Fibroblast of lung (primary cell): Measurements from ENCODE around the gene NAB2. TPM values are rescaled to one million over a fixed set of nuclear protein-coding genes. Genes with fewer than 3 reads are reported as not detected.

Experiments
- DNase-seq, 2 donors: peaks; one replicate each; pipeline versions ENCODE4 v3.0.0 to v3.0.0-alpha.2; 2010; ENCODE audit warnings: low read depth in 2 of 2
- H2AFZ ChIP-seq: 2 replicates; pipeline ENCODE4 v1.5.1; 2012; ENCODE audit warnings: low read length, control low read depth, inconsistent platforms
- H3K27ac ChIP-seq: 2 replicates; pipeline ENCODE4 v1.5.1; 2011; ENCODE audit warnings: low read length, control low read depth; ENCODE audit not compliant: insufficient read depth
- H3K27me3 ChIP-seq: 2 replicates; pipeline ENCODE4 v1.5.1; 2011; ENCODE audit warnings: mild to moderate bottlenecking, low read length; ENCODE audit not compliant: control insufficient read depth, insufficient read depth
- H3K36me3 ChIP-seq: 2 replicates; pipeline ENCODE4 v1.5.1; 2011; ENCODE audit warnings: low read length; ENCODE audit not compliant: control insufficient read depth, insufficient read depth
- H3K4me1 ChIP-seq: 2 replicates; pipeline ENCODE4 v1.5.1; 2011; ENCODE audit warnings: low read length; ENCODE audit not compliant: control insufficient read depth, insufficient read depth; ENCODE audit errors: extremely low read depth
- H3K4me2 ChIP-seq: 2 replicates; pipeline ENCODE4 v1.5.1; 2011; ENCODE audit warnings: low read length, control low read depth; ENCODE audit not compliant: insufficient read depth; ENCODE audit errors: extremely low read depth
- H3K4me3 ChIP-seq, 4 experiments: fragments of 200-600 bp in 1 of 4; sonication (generic) in 1 of 4; replicated peaks in 1 of 4; 2 replicates each; pipeline ENCODE4 v1.5.1; 2011 to 2016; ENCODE audit warnings: low read length in 4 of 4, low read depth in 3 of 4, mild to moderate bottlenecking in 3 of 4, control low read depth in 2 of 4, inconsistent platforms in 1 of 4, mixed read lengths in 1 of 4; ENCODE audit not compliant: insufficient read depth in 1 of 4; ENCODE audit errors: control extremely low read depth in 1 of 4
- H3K79me2 ChIP-seq: 2 replicates; pipeline ENCODE4 v1.5.1; 2012; ENCODE audit warnings: mild to moderate bottlenecking, low read length, inconsistent platforms; ENCODE audit not compliant: control insufficient read depth, insufficient read depth
- H3K9ac ChIP-seq: 2 replicates; pipeline ENCODE4 v1.5.1; 2011; ENCODE audit warnings: mild to moderate bottlenecking, low read length, control low read depth; ENCODE audit not compliant: insufficient read depth
- H3K9me3 ChIP-seq: 2 replicates; pipeline ENCODE4 v1.5.1; 2012; ENCODE audit warnings: low read depth, low read length; ENCODE audit not compliant: control insufficient read depth, insufficient read depth
- H4K20me1 ChIP-seq: 2 replicates; pipeline ENCODE4 v1.5.1; 2011; ENCODE audit warnings: low read length; ENCODE audit not compliant: control insufficient read depth, insufficient read depth; ENCODE audit errors: extremely low read depth
- EZH2 ChIP-seq: IDR thresholded peaks from 2 replicates; pipeline ENCODE4 v1.5.1; 2012; ENCODE audit warnings: low read length, control low read depth, mild to moderate bottlenecking; ENCODE audit errors: missing control alignments
- polyA plus RNA-seq, 2 donors: library from polyadenylated mRNA; depleted of rRNA in 1 of 2; stranded (reverse) in 1 of 2; unstranded in 1 of 2; fragments of >200 nt; gene quantifications; 2 replicates each; pipeline ENCODE4 v1.2.1, GENCODE V29; 2011 to 2012; ENCODE audit warnings: missing spikeins in 1 of 2
- total RNA-seq: library from RNA; depleted of rRNA; stranded (reverse); fragments of >200 nt; gene quantifications from 2 replicates; pipeline ENCODE4 v1.2.1, GENCODE V29; 2014
- TF ChIP-seq, protein P1 (sequence below), 2 donors: IDR thresholded peaks in 1 of 2; conservative IDR thresholded peaks in 1 of 2; 1 replicate in 1 of 2; 2 replicates in 1 of 2; pipeline ENCODE4 v1.5.1; 2011 to 2012; ENCODE audit warnings: low read length in 2 of 2, control low read depth in 1 of 2, inconsistent platforms in 1 of 2, low read depth in 1 of 2, mild to moderate bottlenecking in 1 of 2

NAB2 gene
- total and polyA plus RNA-seq, 2 donors (not counting 1 experiment from before 2014, with no cell fraction given): 31.3 to 39.6 TPM

DNA sequence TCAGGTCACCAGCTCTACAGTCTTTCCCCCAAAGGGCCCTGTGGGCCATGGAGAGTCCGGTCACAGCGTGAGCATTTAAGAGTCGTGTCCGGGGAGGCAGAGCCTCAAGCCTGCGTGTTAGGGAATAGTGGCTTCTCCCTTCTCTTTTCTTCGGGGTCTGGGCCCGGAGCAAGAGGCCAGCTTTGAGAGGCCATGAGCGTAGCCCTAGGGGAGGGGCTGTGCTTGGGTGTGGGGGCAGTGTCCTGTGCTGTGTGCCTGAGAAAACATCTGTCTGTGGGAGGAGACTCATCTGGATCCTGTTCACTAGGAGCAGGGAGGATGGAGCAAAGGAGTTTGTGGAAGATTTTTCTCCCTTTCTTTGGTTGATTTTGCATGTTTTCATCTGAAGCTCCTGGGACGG, 53.2 kb downstream of the NAB2 start:
- TF ChIP-seq EZH2: no peak
- TF ChIP-seq, protein P1, sequence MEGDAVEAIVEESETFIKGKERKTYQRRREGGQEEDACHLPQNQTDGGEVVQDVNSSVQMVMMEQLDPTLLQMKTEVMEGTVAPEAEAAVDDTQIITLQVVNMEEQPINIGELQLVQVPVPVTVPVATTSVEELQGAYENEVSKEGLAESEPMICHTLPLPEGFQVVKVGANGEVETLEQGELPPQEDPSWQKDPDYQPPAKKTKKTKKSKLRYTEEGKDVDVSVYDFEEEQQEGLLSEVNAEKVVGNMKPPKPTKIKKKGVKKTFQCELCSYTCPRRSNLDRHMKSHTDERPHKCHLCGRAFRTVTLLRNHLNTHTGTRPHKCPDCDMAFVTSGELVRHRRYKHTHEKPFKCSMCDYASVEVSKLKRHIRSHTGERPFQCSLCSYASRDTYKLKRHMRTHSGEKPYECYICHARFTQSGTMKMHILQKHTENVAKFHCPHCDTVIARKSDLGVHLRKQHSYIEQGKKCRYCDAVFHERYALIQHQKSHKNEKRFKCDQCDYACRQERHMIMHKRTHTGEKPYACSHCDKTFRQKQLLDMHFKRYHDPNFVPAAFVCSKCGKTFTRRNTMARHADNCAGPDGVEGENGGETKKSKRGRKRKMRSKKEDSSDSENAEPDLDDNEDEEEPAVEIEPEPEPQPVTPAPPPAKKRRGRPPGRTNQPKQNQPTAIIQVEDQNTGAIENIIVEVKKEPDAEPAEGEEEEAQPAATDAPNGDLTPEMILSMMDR (conservative IDR thresholded peaks at IDR 0.05 in 1 of 2, IDR thresholded peaks at IDR 0.05 in 1 of 2; ENCODE audit: low read depth in 1 of 2, low read length in 2 of 2): no peak
- peaks cover 48% of the 10 kb centered on the region for H3K4me1 ChIP-seq
- H2AFZ ChIP-seq: no peak overlapping the region
- no peaks in the 10 kb centered on the region for H3K27me3 ChIP-seq
- H3K9ac ChIP-seq: no peak overlapping the region
- H4K20me1 ChIP-seq: no peaks in the 10 kb centered on the region
- no peak overlapping the region for H3K27ac ChIP-seq
- H3K4me3 ChIP-seq: no peak overlapping the region
- DNase-seq: no peak
- peaks cover 61% of the 10 kb centered on the region for H3K79me2 ChIP-seq
- peaks cover 46% of the 10 kb centered on the region for H3K36me3 ChIP-seq
- H3K4me2 ChIP-seq: no peak overlapping the region
- no peaks in the 10 kb centered on the region for H3K9me3 ChIP-seq

GRCh38 chr12:57142727-57143126, 53.8 kb downstream of the NAB2 start:
- H3K4me2 ChIP-seq: no peak overlapping the region

GRCh38 chr12:57143454-57143853, 54.5 kb downstream of the NAB2 start:
- Histone ChIP-seq H2AFZ (no peak overlapping the region), H4K20me1 (no peaks in the 10 kb centered on the region), H3K4me1 (peaks cover 52% of the 10 kb centered on the region), H3K79me2 (peaks cover 52% of the 10 kb centered on the region), H3K9me3 (no peaks in the 10 kb centered on the region), H3K27ac (no peak overlapping the region), H3K4me2 (no peak overlapping the region), H3K36me3 (peaks cover 51% of the 10 kb centered on the region), H3K9ac (no peak overlapping the region), H3K4me3 (no peak overlapping the region), H3K27me3 (no peaks in the 10 kb centered on the region)
- DNase-seq: no peak
- TF ChIP-seq EZH2: no peak
- TF ChIP-seq, protein P1 (conservative IDR thresholded peaks at IDR 0.05 in 1 of 2, IDR thresholded peaks at IDR 0.05 in 1 of 2; ENCODE audit: low read depth in 1 of 2, low read length in 2 of 2): no peak

More at GRCh38 chr12:57142727-57143126, 53.8 kb downstream of the NAB2 start:
- TF ChIP-seq, protein P1 (conservative IDR thresholded peaks at IDR 0.05 in 1 of 2, IDR thresholded peaks at IDR 0.05 in 1 of 2; ENCODE audit: low read depth in 1 of 2, low read length in 2 of 2): no peak
- Histone ChIP-seq H3K27me3 (no peaks in the 10 kb centered on the region), H4K20me1 (no peaks in the 10 kb centered on the region), H2AFZ (no peak overlapping the region), H3K9me3 (no peaks in the 10 kb centered on the region), H3K4me3 (no peak overlapping the region), H3K9ac (no peak overlapping the region), H3K4me1 (peaks cover 50% of the 10 kb centered on the region), H3K27ac (no peak overlapping the region), H3K79me2 (peaks cover 59% of the 10 kb centered on the region), H3K36me3 (peaks cover 47% of the 10 kb centered on the region)
- no peak for DNase-seq

Other genes starting within 250 kb of the NAB2 start
- not detected in 2 replicates for gene SDR9C7, start 154.7 kb upstream of the NAB2 start, total RNA-seq
- not detected in 2 replicates for gene SDR9C7, start 154.7 kb upstream of the NAB2 start, polyA plus RNA-seq
- 0.17 and 0.26 TPM in 2 replicates for gene RDH16, start 131.5 kb upstream of the NAB2 start, total RNA-seq
- 0.02 TPM in 1 of 2 replicates, not detected in the other for gene RDH16, start 131.5 kb upstream of the NAB2 start, polyA plus RNA-seq
- gene ZBTB39, start 82.6 kb upstream of the NAB2 start, total RNA-seq: 3.8 and 4.1 TPM in 2 replicates
- 3.2 and 3.9 TPM in 2 replicates for gene ZBTB39, start 82.6 kb upstream of the NAB2 start, polyA plus RNA-seq
- 0.17 TPM in 1 of 2 replicates, not detected in the other for gene TAC3, start 72.6 kb upstream of the NAB2 start, total RNA-seq
- gene TAC3, start 72.6 kb upstream of the NAB2 start, polyA plus RNA-seq: 0.36 and 0.54 TPM in 2 replicates
- 0.17 and 0.26 TPM in 2 replicates for gene MYO1A, start 39.0 kb upstream of the NAB2 start, total RNA-seq
- 0.01 TPM in 1 of 2 replicates, not detected in the other for gene MYO1A, start 39.0 kb upstream of the NAB2 start, polyA plus RNA-seq
- gene NEMP1, start 10.3 kb upstream of the NAB2 start, total RNA-seq: 7.7 and 8.4 TPM in 2 replicates
- gene NEMP1, start 10.3 kb upstream of the NAB2 start, polyA plus RNA-seq: 11.1 and 17.6 TPM in 2 replicates
- gene STAT6, start 22.2 kb downstream of the NAB2 start, total RNA-seq: 90.4 and 103 TPM in 2 replicates
- gene STAT6, start 22.2 kb downstream of the NAB2 start, polyA plus RNA-seq: 116 and 123 TPM in 2 replicates
- gene LRP1, start 39.4 kb downstream of the NAB2 start, total RNA-seq: 377 and 464 TPM in 2 replicates
- gene LRP1, start 39.4 kb downstream of the NAB2 start, polyA plus RNA-seq: 92.2 and 96.9 TPM in 2 replicates
- gene LRP1-AS, start 58.5 kb downstream of the NAB2 start, total RNA-seq: not detected in 2 replicates
- gene LRP1-AS, start 58.5 kb downstream of the NAB2 start, polyA plus RNA-seq: not detected in 2 replicates
- gene NXPH4, start 127.7 kb downstream of the NAB2 start, total RNA-seq: 0.50 and 1.0 TPM in 2 replicates
- 0.30 and 1.9 TPM in 2 replicates for gene NXPH4, start 127.7 kb downstream of the NAB2 start, polyA plus RNA-seq
- gene SHMT2, start 140.6 kb downstream of the NAB2 start, total RNA-seq: 358 and 380 TPM in 2 replicates
- gene SHMT2, start 140.6 kb downstream of the NAB2 start, polyA plus RNA-seq: 139 and 154 TPM in 2 replicates
- 0.26 and 0.33 TPM in 2 replicates for gene STAC3, start 162.1 kb downstream of the NAB2 start, total RNA-seq
- gene STAC3, start 162.1 kb downstream of the NAB2 start, polyA plus RNA-seq: 0.18 and 0.33 TPM in 2 replicates